Erythroblast (primary cell): ENCODE results near the gene COMMD2.

ENCODE experiments used
- GATA1 ChIP-seq: IDR thresholded peaks from 2 replicates; pipeline ENCODE4 v1.6.1; 2011; ENCODE audit warnings: low read depth, mild to moderate bottlenecking, control low read depth, low read length, moderate library complexity
- POLR2A ChIP-seq: IDR thresholded peaks from 2 replicates; pipeline ENCODE4 v1.6.1; 2011; ENCODE audit warnings: mild to moderate bottlenecking, low read length

DNA sequence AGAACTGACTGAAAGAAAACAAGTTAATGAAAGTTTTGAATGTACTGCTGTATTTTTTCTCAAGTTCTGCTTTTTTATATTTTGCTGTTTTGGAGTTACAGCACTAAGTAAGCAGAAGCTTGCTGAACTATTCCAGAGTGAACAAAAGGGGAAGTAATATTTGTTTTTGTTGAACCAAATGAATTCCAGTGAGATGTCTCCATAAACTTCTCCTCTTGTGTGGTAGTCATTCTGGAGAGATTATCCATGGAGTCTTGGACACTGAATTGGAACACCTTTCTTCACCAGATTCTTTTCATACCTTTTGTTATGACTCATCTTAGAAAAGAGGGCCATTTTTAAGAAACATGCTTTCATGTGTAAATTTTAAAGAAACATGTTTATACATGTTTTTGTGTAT, 31.3 kb upstream of the COMMD2 start:
- TF ChIP-seq POLR2A: no peak
- TF ChIP-seq GATA1: no peak
